Measurements from ENCODE around the gene HS6ST3. TPM values are rescaled to one million over a fixed set of nuclear protein-coding genes. Genes with fewer than 3 reads are reported as not detected.

The HS6ST3 gene
- total and polyA plus RNA-seq, 9 donors = 0.08 to 0.80 (median 0.15) TPM

DNA sequence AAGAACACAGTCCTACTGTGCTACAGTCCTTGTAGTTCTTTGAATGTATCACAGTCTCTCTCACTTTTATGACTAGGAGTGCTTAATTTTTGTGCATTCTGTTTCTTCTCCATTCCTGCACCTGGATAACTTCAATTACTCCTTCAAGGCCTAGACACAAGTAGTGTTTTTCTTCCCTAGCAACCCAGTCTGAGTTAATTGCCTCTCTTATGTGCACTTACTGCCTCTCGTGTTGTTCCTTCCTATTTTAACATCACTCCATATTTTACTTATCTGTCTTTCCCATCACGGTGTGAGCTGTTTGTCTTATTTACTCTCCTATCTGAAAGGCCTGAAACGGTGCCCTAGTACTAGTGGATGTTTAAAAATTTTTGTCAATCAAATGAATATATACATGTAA, 101.5 kb downstream of the HS6ST3 start:
- no peaks in the 10 kb centered on the region for H3K27me3 ChIP-seq (ENCODE audit: control insufficient read depth, insufficient read depth, low read length)
- no peak for DNase-seq
- no peaks in the 10 kb centered on the region for H3K9me3 ChIP-seq (replicated peaks; ENCODE audit: control insufficient read depth, low read depth, low read length)
- H3K36me3 ChIP-seq (ENCODE audit: control insufficient read depth, insufficient read depth, low read length) = no peaks in the 10 kb centered on the region
- WGBS (ENCODE audit: insufficient coverage) = no CpG with 5 or more reads among the region's 3 CpGs
- H3K4me1 ChIP-seq (ENCODE audit: control insufficient read depth, insufficient read depth, low read length) = no peaks in the 10 kb centered on the region
- H3K27ac ChIP-seq (ENCODE audit: low read length) = no peak overlapping the region
- no peak overlapping the region for H3K4me3 ChIP-seq (ENCODE audit: low read length)

DNA sequence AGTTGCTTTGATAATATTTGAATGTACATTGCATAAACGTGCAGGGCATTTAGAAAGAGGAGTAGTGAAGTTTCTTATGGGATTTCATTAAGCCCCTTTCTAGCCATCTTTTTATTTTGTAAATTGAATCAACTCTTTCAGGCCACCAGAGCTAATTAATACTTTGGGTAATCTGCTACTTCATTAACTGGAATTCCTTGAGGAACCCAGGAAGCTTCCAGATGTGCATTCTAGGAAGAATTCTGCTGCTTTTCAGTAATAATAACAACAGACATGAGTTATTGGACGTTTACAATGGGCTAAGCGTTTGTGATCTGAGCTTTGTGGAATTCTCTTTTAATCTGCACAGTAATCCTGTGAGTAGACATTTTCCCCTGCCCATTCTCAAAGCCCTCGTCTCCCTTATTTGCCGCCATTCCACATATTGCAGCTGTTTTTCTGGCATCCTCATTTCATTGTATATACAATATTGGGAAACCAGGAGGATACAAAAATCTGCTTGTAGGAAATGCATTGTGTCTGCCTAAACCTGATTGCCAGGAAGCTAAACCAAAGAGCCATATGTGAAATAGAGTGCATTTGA, 103.9 kb downstream of the HS6ST3 start:
- WGBS (ENCODE audit: insufficient coverage) = no CpG with 5 or more reads among the region's 5 CpGs
- no peak overlapping the region for H3K27ac ChIP-seq (ENCODE audit: low read length)
- no peaks in the 10 kb centered on the region for H3K4me1 ChIP-seq (ENCODE audit: control insufficient read depth, insufficient read depth, low read length)
- no peak overlapping the region for H3K4me3 ChIP-seq (ENCODE audit: low read length)
- no peaks in the 10 kb centered on the region for H3K36me3 ChIP-seq (ENCODE audit: control insufficient read depth, insufficient read depth, low read length)
- no peak for DNase-seq
- H3K27me3 ChIP-seq (ENCODE audit: control insufficient read depth, insufficient read depth, low read length) = no peaks in the 10 kb centered on the region
- no peaks in the 10 kb centered on the region for H3K9me3 ChIP-seq (replicated peaks; ENCODE audit: control insufficient read depth, low read depth, low read length)

DNA sequence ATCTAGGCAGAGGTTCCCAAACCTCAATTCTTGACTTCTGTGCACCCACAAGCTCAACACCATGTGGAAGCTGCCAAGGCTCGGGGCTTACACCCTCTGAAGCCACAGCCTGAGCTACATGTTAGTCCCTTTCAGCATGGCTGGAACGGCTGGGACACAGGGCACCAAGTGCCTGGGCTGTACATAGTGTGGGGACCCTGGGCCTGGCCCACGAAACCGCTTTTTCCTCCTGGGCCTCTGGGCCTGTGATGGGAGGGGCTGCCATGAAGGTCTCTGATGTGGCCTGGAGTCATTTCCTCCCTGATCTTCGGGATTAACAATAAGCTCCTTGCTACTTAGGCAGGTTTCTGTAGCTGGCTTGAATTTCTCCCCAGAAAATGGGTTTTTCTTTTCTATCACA, 108.1 kb downstream of the HS6ST3 start:
- no peak for DNase-seq
- H3K9me3 ChIP-seq (replicated peaks; ENCODE audit: control insufficient read depth, low read depth, low read length) = no peaks in the 10 kb centered on the region
- 49% methylated on average over 3 of the region's 5 CpGs for WGBS (ENCODE audit: insufficient coverage)
- no peak overlapping the region for H3K4me3 ChIP-seq (ENCODE audit: low read length)
- H3K4me1 ChIP-seq (ENCODE audit: control insufficient read depth, insufficient read depth, low read length) = no peaks in the 10 kb centered on the region
- no peaks in the 10 kb centered on the region for H3K36me3 ChIP-seq (ENCODE audit: control insufficient read depth, insufficient read depth, low read length)
- H3K27me3 ChIP-seq (ENCODE audit: control insufficient read depth, insufficient read depth, low read length) = no peaks in the 10 kb centered on the region
- H3K27ac ChIP-seq (ENCODE audit: low read length) = no peak overlapping the region

- no peaks in the 10 kb centered on the region for H3K36me3 ChIP-seq (ENCODE audit: control insufficient read depth, insufficient read depth, low read length)
- no peaks in the 10 kb centered on the region for H3K9me3 ChIP-seq (replicated peaks; ENCODE audit: control insufficient read depth, low read depth, low read length)
- WGBS (ENCODE audit: insufficient coverage) = no CpG with 5 or more reads among the region's 3 CpGs
These were observed 109.4 kb downstream of the HS6ST3 start for GRCh38 chr13:96199315-96199714.

GRCh38 chr13:96200810-96201209, 110.9 kb downstream of the HS6ST3 start:
- DNase-seq = no peak
- Histone ChIP-seq H3K4me3 (ENCODE audit: low read length) (no peak overlapping the region), H3K9me3 (replicated peaks; ENCODE audit: control insufficient read depth, low read depth, low read length) (no peaks in the 10 kb centered on the region), H3K27ac (ENCODE audit: low read length) (no peak overlapping the region), H3K36me3 (ENCODE audit: control insufficient read depth, insufficient read depth, low read length) (no peaks in the 10 kb centered on the region), H3K27me3 (ENCODE audit: control insufficient read depth, insufficient read depth, low read length) (no peaks in the 10 kb centered on the region), H3K4me1 (ENCODE audit: control insufficient read depth, insufficient read depth, low read length) (no peaks in the 10 kb centered on the region)
- 85% methylated on average over 3 of the region's 6 CpGs for WGBS (ENCODE audit: insufficient coverage)

More at GRCh38 chr13:96199315-96199714, 109.4 kb downstream of the HS6ST3 start:
- Histone ChIP-seq H3K4me3 (ENCODE audit: low read length) (no peak overlapping the region), H3K27ac (ENCODE audit: low read length) (no peak overlapping the region), H3K27me3 (ENCODE audit: control insufficient read depth, insufficient read depth, low read length) (no peaks in the 10 kb centered on the region), H3K4me1 (ENCODE audit: control insufficient read depth, insufficient read depth, low read length) (no peaks in the 10 kb centered on the region)
- no peak for DNase-seq

DNA sequence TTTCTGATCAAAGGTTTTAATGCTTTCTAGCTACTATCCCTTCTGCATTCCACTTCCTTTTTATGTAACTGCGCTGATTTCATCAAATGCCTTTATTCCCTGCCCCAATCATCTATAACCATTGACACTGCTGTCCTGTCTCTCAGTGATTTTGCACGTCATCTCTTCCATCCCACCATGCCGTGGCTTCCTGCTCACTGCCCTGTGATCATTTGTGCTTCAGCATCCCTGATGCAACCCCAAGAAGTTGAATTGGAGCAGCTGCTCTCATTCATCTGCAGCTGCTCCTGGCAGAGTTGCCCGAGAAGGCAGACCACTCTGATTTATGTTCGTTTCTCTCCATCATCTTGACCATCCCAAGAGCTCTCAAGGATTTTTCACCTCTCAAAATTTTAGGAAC, 112.4 kb downstream of the HS6ST3 start:
- H3K27ac ChIP-seq (ENCODE audit: low read length) = no peak overlapping the region
- no peaks in the 10 kb centered on the region for H3K36me3 ChIP-seq (ENCODE audit: control insufficient read depth, insufficient read depth, low read length)
- no peaks in the 10 kb centered on the region for H3K4me1 ChIP-seq (ENCODE audit: control insufficient read depth, insufficient read depth, low read length)
- 76% methylated on average over 5 of the region's 5 CpGs for WGBS (ENCODE audit: insufficient coverage)
- H3K4me3 ChIP-seq (ENCODE audit: low read length) = no peak overlapping the region
- no peaks in the 10 kb centered on the region for H3K9me3 ChIP-seq (replicated peaks; ENCODE audit: control insufficient read depth, low read depth, low read length)
- no peaks in the 10 kb centered on the region for H3K27me3 ChIP-seq (ENCODE audit: control insufficient read depth, insufficient read depth, low read length)
- DNase-seq = no peak

- Histone ChIP-seq H3K4me3 (ENCODE audit: low read length) (no peak overlapping the region), H3K27me3 (ENCODE audit: control insufficient read depth, insufficient read depth, low read length) (no peaks in the 10 kb centered on the region), H3K9me3 (replicated peaks; ENCODE audit: control insufficient read depth, low read depth, low read length) (no peaks in the 10 kb centered on the region), H3K36me3 (ENCODE audit: control insufficient read depth, insufficient read depth, low read length) (no peaks in the 10 kb centered on the region), H3K27ac (ENCODE audit: low read length) (no peak overlapping the region), H3K4me1 (ENCODE audit: control insufficient read depth, insufficient read depth, low read length) (no peaks in the 10 kb centered on the region)
- no CpG with 5 or more reads among the region's 2 CpGs for WGBS (ENCODE audit: insufficient coverage)
- DNase-seq = no peak
These were observed 113.6 kb downstream of the HS6ST3 start for GRCh38 chr13:96203471-96203870.

DNA sequence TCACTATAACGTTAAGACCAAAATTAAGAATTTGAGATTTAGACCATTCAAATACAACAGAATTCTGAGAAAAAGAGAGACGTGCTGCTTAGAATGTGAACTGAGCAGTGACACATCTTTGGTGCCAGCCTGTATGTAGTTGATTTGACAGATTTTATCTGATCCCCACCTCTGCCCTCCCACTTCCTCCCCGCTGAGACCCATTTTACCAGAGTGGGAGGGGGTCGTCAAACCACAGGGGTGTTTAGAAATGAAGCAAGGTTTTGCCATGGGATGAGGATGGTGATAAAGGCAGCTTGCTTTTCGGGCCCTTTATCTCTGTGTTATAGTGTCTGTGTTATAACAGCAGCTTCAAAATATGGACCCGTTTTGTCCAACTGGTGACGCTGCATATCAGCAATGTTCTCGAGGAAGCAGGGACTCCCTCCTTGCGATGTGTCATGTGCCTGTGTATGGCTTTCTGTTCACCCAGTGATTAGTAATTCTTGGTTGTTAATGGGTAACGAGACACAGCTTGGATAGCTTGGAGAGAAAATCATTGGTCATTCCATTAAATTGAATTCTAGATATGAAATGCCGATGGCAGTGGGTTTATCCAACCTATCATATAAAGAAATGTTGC, 125.0 kb downstream of the HS6ST3 start:
- no peak overlapping the region for H3K27ac ChIP-seq (ENCODE audit: low read length)
- 82% methylated on average over 4 of the region's 11 CpGs for WGBS (ENCODE audit: insufficient coverage)
- DNase-seq = no peak

DNA sequence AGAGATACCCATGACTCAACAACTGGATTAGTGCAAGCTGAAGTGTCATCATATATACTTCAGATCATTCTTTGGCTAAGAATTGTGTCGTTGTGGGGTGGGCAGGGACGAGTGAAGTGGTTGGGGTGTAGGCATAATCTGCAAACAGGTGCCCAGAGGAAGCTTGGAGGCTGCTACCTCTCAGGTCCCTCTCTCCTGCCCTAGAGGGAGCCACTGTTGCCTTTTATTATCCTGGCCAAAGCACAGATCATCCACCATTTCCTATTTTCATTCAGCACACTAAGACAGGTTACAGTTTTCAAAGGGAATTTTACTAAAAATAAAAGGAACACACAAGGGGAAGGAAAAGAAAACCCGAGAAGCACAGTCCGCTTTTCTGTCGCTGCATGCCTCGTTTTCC, 126.6 kb downstream of the HS6ST3 start:
- DNase-seq = no peak
- no peaks in the 10 kb centered on the region for H3K27me3 ChIP-seq (ENCODE audit: control insufficient read depth, insufficient read depth, low read length)
- H3K27ac ChIP-seq (ENCODE audit: low read length) = no peak overlapping the region
- no peaks in the 10 kb centered on the region for H3K9me3 ChIP-seq (replicated peaks; ENCODE audit: control insufficient read depth, low read depth, low read length)
- WGBS (ENCODE audit: insufficient coverage) = 78% methylated on average over 4 of the region's 6 CpGs
- no peaks in the 10 kb centered on the region for H3K4me1 ChIP-seq (ENCODE audit: control insufficient read depth, insufficient read depth, low read length)
- no peak overlapping the region for H3K4me3 ChIP-seq (ENCODE audit: low read length)
- no peaks in the 10 kb centered on the region for H3K36me3 ChIP-seq (ENCODE audit: control insufficient read depth, insufficient read depth, low read length)

More for the DNA sequence above, 125.0 kb downstream of the HS6ST3 start:
- no peaks in the 10 kb centered on the region for H3K27me3 ChIP-seq (ENCODE audit: control insufficient read depth, insufficient read depth, low read length)
- H3K4me1 ChIP-seq (ENCODE audit: control insufficient read depth, insufficient read depth, low read length) = no peaks in the 10 kb centered on the region
- no peaks in the 10 kb centered on the region for H3K9me3 ChIP-seq (replicated peaks; ENCODE audit: control insufficient read depth, low read depth, low read length)
- H3K36me3 ChIP-seq (ENCODE audit: control insufficient read depth, insufficient read depth, low read length) = no peaks in the 10 kb centered on the region
- H3K4me3 ChIP-seq (ENCODE audit: low read length) = no peak overlapping the region

GRCh38 chr13:96218475-96218874, 128.6 kb downstream of the HS6ST3 start:
- DNase-seq = peak; percentile 2
- Histone ChIP-seq H3K9me3 (replicated peaks; ENCODE audit: control insufficient read depth, low read depth, low read length) (no peaks in the 10 kb centered on the region), H3K27ac (ENCODE audit: low read length) (no peak overlapping the region), H3K27me3 (ENCODE audit: control insufficient read depth, insufficient read depth, low read length) (no peaks in the 10 kb centered on the region), H3K4me1 (ENCODE audit: control insufficient read depth, insufficient read depth, low read length) (no peaks in the 10 kb centered on the region), H3K4me3 (ENCODE audit: low read length) (no peak overlapping the region), H3K36me3 (ENCODE audit: control insufficient read depth, insufficient read depth, low read length) (no peaks in the 10 kb centered on the region)
- 51% methylated on average over 4 of the region's 4 CpGs for WGBS (ENCODE audit: insufficient coverage)

DNA sequence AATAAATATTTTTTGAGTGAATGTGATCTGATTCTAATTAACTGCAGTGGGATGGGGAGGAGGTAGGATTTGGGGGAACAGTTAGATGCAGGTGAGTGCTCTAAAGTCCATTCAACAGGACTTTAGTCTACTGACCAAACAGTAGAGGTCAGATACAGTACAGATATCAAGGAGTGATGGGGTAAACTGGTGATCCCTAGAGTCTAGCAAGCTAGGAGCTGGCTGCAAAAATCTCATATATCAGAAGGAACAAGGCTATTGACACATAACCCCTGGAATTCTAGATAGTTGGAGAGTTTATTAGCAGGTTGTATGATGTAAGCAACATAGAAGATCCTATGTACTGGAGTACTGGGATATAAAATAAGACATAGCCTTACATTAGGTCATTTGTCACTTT, 131.6 kb downstream of the HS6ST3 start:
- H3K27me3 ChIP-seq (ENCODE audit: control insufficient read depth, insufficient read depth, low read length) = no peaks in the 10 kb centered on the region
- H3K36me3 ChIP-seq (ENCODE audit: control insufficient read depth, insufficient read depth, low read length) = no peaks in the 10 kb centered on the region
- H3K9me3 ChIP-seq (replicated peaks; ENCODE audit: control insufficient read depth, low read depth, low read length) = no peaks in the 10 kb centered on the region
- no peak overlapping the region for H3K27ac ChIP-seq (ENCODE audit: low read length)
- no peak for DNase-seq
- no peak overlapping the region for H3K4me3 ChIP-seq (ENCODE audit: low read length)
- no peaks in the 10 kb centered on the region for H3K4me1 ChIP-seq (ENCODE audit: control insufficient read depth, insufficient read depth, low read length)
